GM23248 (cell line): ENCODE measurements around the gene MRPL58.

Experiments
- EZH2 ChIP-seq: fragments of 200-600 bp; sonication (generic); IDR thresholded peaks from 2 replicates; pipeline ENCODE4 v1.6.1; 2018; ENCODE audit warnings: antibody characterized with exemption, mild to moderate bottlenecking; ENCODE audit not compliant: insufficient read depth, poor library complexity, severe bottlenecking
- EZH2phosphoT487 ChIP-seq: fragments of 200-600 bp; sonication (generic); IDR thresholded peaks from 2 replicates; pipeline ENCODE4 v1.6.1; 2018; ENCODE audit warnings: antibody characterized with exemption, moderate library complexity, mild to moderate bottlenecking, low read depth; ENCODE audit not compliant: insufficient read depth

- TF ChIP-seq EZH2 (no peak), EZH2phosphoT487 (no peak)
Measured at GRCh38 chr17:75046407-75047289, 34.2 kb downstream of the MRPL58 start, which contains the start of the genes ATP5PD and KCTD2.
